Calu3 (cell line): ENCODE data around the gene PLA2G2D. TPM values are rescaled to one million over a fixed set of nuclear protein-coding genes. Genes with fewer than 3 reads are reported as not detected.

Experiments
- Bru-seq: library from RNA; stranded (reverse); fragments of 400-500 nt; gene quantifications from one replicate; lab custom pipeline; 2021; lab: Mats Ljungman, UMichigan
- BruChase-seq, 2 experiments: library from RNA; stranded (reverse); fragments of 400-500 nt; gene quantifications; one replicate each; lab custom pipeline; 2021; lab: Mats Ljungman, UMichigan
- BruUV-seq: library from RNA; stranded (reverse); fragments of 400-500 nt; replicated peaks from 2 replicates; lab custom pipeline; 2021; lab: Mats Ljungman, UMichigan
- CTCF ChIA-PET: fragments of 300-600 bp; sonication (Branson Sonifier 250); formaldehyde crosslinking; loops from one replicate; lab custom pipeline; 2022; ENCODE audit warnings: antibody characterized with exemption; lab: Charles Lee
- DNase-seq: peaks from one replicate; pipeline ENCODE4 v3.0.0; 2022
- H3K27ac Mint-ChIP-seq: one replicate; pipeline ENCODE4 v1.8.0; 2022; ENCODE audit warnings: mixed read lengths; ENCODE audit not compliant: unreplicated experiment
- H3K27me3 Mint-ChIP-seq: one replicate; pipeline ENCODE4 v1.8.0; 2022; ENCODE audit warnings: mixed read lengths; ENCODE audit not compliant: unreplicated experiment
- H3K36me3 Mint-ChIP-seq: one replicate; pipeline ENCODE4 v1.8.0; 2022; ENCODE audit warnings: mild to moderate bottlenecking, moderate library complexity, mixed read lengths; ENCODE audit not compliant: insufficient read depth, unreplicated experiment
- H3K4me1 Mint-ChIP-seq: one replicate; pipeline ENCODE4 v1.8.0; 2022; ENCODE audit warnings: mild to moderate bottlenecking, low read depth, mixed read lengths; ENCODE audit not compliant: unreplicated experiment
- H3K4me3 Mint-ChIP-seq: one replicate; pipeline ENCODE4 v1.8.0; 2022; ENCODE audit warnings: mild to moderate bottlenecking, low read depth, moderate library complexity, mixed read lengths; ENCODE audit not compliant: unreplicated experiment
- H3K9me3 Mint-ChIP-seq: one replicate; pipeline ENCODE4 v1.8.0; 2022; ENCODE audit warnings: low read depth, mixed read lengths; ENCODE audit not compliant: unreplicated experiment
- CTCF ChIP-seq: fragments of 200-600 bp; IDR thresholded peaks from one replicate; pipeline ENCODE4 v1.8.0; 2022; ENCODE audit warnings: antibody characterized with exemption; ENCODE audit not compliant: unreplicated experiment
- intact Hi-C: fragments of 100-400 bp; cut with micrococcal nuclease; formaldehyde crosslinking; loops from one replicate; pipeline ENCODE4 v1.10.0; 2022; ENCODE audit not compliant: unreplicated experiment
- long read RNA-seq: library from polyadenylated mRNA; stranded (forward); transcript quantifications from one replicate; pipeline ENCODE4 v2.0.0, GENCODE V29; 2022
- total RNA-seq: library from RNA; stranded (reverse); gene quantifications from 2 replicates; pipeline ENCODE4 v1.2.3, GENCODE V29; 2022

PLA2G2D gene, protein sequence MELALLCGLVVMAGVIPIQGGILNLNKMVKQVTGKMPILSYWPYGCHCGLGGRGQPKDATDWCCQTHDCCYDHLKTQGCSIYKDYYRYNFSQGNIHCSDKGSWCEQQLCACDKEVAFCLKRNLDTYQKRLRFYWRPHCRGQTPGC
- total RNA-seq (not detected in 2 replicates), Bru-seq, nascent RNA (not detected), BruChase-seq, experiment 1, labeled RNA remaining after a 6-hour chase (not detected), BruChase-seq, experiment 2, labeled RNA remaining after a 2-hour chase (percentile 9 among the genes with signal in this experiment)
- long read RNA-seq: 0 reads

GRCh38 chr1:20119347-20119746, at the start of gene PLA2G2D:
Gene PLA2G2D (minus strand): TSS chr1:20119536. CDS start chr1:20119498, 38 bp downstream.
- no peak within 1 kb of the TSS for H3K4me3 Mint-ChIP-seq
- no TSS peak for BruUV-seq
- no peaks in the 10 kb centered on the region for H3K36me3 Mint-ChIP-seq
- peaks cover 7% of the 10 kb centered on the region for H3K4me1 Mint-ChIP-seq
- no peaks in the 10 kb centered on the region for H3K9me3 Mint-ChIP-seq
- CTCF ChIA-PET: no interaction called here
- intact Hi-C loops: no loop called here
- DNase-seq: no peak
- H3K27me3 Mint-ChIP-seq: peaks cover 44% of the 10 kb centered on the region
- TF ChIP-seq CTCF: no peak
- H3K27ac Mint-ChIP-seq: no peak within 1 kb of the TSS

GRCh38 chr1:20168564-20169491, 49.5 kb upstream of the PLA2G2D start:
- H3K4me1 Mint-ChIP-seq: no peaks in the 10 kb centered on the region
- no peaks in the 10 kb centered on the region for H3K36me3 Mint-ChIP-seq
- intact Hi-C loops: no loop called here
- no peak overlapping the region for H3K27ac Mint-ChIP-seq
- CTCF ChIA-PET: interaction anchor here (0.6 kb wide), 1 partner anchor 204 kb away, joined by 3 read pairs; no protein-coding TSS in a partner anchor
- BruUV-seq: no TSS peak
- H3K9me3 Mint-ChIP-seq: no peaks in the 10 kb centered on the region
- DNase-seq: no peak
- H3K27me3 Mint-ChIP-seq: peaks cover 12% of the 10 kb centered on the region
- TF ChIP-seq CTCF: no peak
- no peak overlapping the region for H3K4me3 Mint-ChIP-seq

DNA sequence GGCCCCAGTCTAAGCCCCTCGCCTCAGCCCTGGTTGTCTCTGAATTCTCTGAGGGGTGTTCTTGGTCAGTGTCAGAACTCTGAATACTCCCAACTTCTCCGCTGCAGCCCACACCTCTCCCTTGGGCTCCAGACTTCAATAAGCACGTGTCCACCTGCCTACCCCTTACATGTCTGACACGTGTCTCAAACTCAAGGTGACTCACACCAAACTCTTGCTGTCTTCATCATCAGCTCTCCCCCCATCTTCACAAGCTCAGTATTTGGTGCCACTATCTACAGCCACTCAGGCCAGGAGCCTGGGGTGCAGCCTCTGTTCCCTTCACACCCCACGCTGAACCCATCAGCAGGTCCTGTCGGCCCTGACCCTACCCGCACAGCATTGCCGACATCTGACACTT, 47.8 kb upstream of the PLA2G2D start:
- H3K4me3 Mint-ChIP-seq: no peak overlapping the region
- H3K27ac Mint-ChIP-seq: no peak overlapping the region
- H3K9me3 Mint-ChIP-seq: peaks cover 5% of the 10 kb centered on the region
- no peak for TF ChIP-seq CTCF
- BruUV-seq: no TSS peak
- no peaks in the 10 kb centered on the region for H3K36me3 Mint-ChIP-seq
- DNase-seq: no peak
- H3K27me3 Mint-ChIP-seq: peaks cover 12% of the 10 kb centered on the region
- no peaks in the 10 kb centered on the region for H3K4me1 Mint-ChIP-seq
- intact Hi-C loops: no loop called here
- CTCF ChIA-PET: interaction anchor here (0.6 kb wide), 1 partner anchor 766 kb away, joined by 3 read pairs; no protein-coding TSS in a partner anchor

GRCh38 chr1:20166051-20166450, 46.7 kb upstream of the PLA2G2D start:
- intact Hi-C loops: no loop called here
- Mint-ChIP-seq H3K27me3 (peaks cover 12% of the 10 kb centered on the region), H3K9me3 (peaks cover 6% of the 10 kb centered on the region), H3K36me3 (no peaks in the 10 kb centered on the region), H3K4me3 (no peak overlapping the region), H3K27ac (no peak overlapping the region), H3K4me1 (no peaks in the 10 kb centered on the region)
- TF ChIP-seq CTCF: no peak
- CTCF ChIA-PET: interaction anchor here (1.0 kb wide), 1 partner anchor 12 kb away, joined by 3 read pairs; no protein-coding TSS in a partner anchor
- no TSS peak for BruUV-seq
- no peak for DNase-seq
